GM23338 (cell line): Measurements from ENCODE around the gene TCF20. TPM values are rescaled to one million over a fixed set of nuclear protein-coding genes. Genes with fewer than 3 reads are reported as not detected.

Experiments
- ATAC-seq: fragments of 200-7000 bp; cut with Tn5 transposase; 3 replicates; pipeline ENCODE4 v1.9.1; 2020
- DNase-seq: peaks from one replicate; pipeline ENCODE4 v3.0.0-alpha.2; 2015; ENCODE audit warnings: low spot score
- H2AFZ ChIP-seq: fragments of 200-600 bp; sonication (generic); 2 replicates; pipeline ENCODE4 v1.8.0; 2016; ENCODE audit warnings: antibody characterized with exemption, mild to moderate bottlenecking, moderate library complexity
- H3F3A ChIP-seq: fragments of 200-600 bp; sonication (generic); replicated peaks from 2 replicates; pipeline ENCODE4 v1.8.0; 2017; ENCODE audit warnings: antibody characterized with exemption, mixed run types, low read depth
- H3K27ac ChIP-seq: fragments of 200-600 bp; sonication (generic); 2 replicates; pipeline ENCODE4 v1.6.1; 2016; ENCODE audit warnings: low read depth
- H3K27me3 ChIP-seq: fragments of 200-600 bp; sonication (generic); 2 replicates; pipeline ENCODE4 v1.8.0; 2016; ENCODE audit warnings: mild to moderate bottlenecking, mixed run types, moderate library complexity; ENCODE audit not compliant: insufficient read depth
- H3K36me3 ChIP-seq: fragments of 200-600 bp; sonication (generic); 2 replicates; pipeline ENCODE4 v1.8.0; 2016; ENCODE audit warnings: mild to moderate bottlenecking; ENCODE audit not compliant: insufficient read depth
- H3K4me1 ChIP-seq: fragments of 200-600 bp; sonication (generic); 2 replicates; pipeline ENCODE4 v1.8.0; 2016; ENCODE audit warnings: mild to moderate bottlenecking, moderate library complexity; ENCODE audit not compliant: insufficient read depth
- H3K4me2 ChIP-seq: fragments of 200-600 bp; sonication (generic); 2 replicates; pipeline ENCODE4 v1.7.1; 2017; ENCODE audit warnings: mixed run types
- H3K4me3 ChIP-seq: fragments of 200-600 bp; sonication (generic); 2 replicates; pipeline ENCODE4 v1.6.1; 2016; ENCODE audit warnings: mixed run types
- H3K79me2 ChIP-seq: fragments of 200-600 bp; sonication (generic); replicated peaks from 2 replicates; pipeline ENCODE4 v1.8.0; 2017; ENCODE audit warnings: mild to moderate bottlenecking; ENCODE audit not compliant: insufficient read depth
- H3K9me2 ChIP-seq: fragments of 200-600 bp; sonication (generic); 2 replicates; pipeline ENCODE4 v1.8.0; 2017; ENCODE audit not compliant: insufficient read depth
- H4K20me1 ChIP-seq: fragments of 200-600 bp; sonication (generic); replicated peaks from 2 replicates; pipeline ENCODE4 v1.8.0; 2017; ENCODE audit warnings: mild to moderate bottlenecking; ENCODE audit not compliant: insufficient read depth
- H3K27ac Mint-ChIP-seq: 2 replicates; pipeline ENCODE4 v1.8.0; 2020; ENCODE audit warnings: inconsistent platforms, mild to moderate bottlenecking, moderate library complexity, mixed read lengths
- H3K27me3 Mint-ChIP-seq: 3 replicates; pipeline ENCODE4 v1.8.0; 2022; ENCODE audit warnings: low read depth, mild to moderate bottlenecking, moderate library complexity, mixed read lengths, inconsistent platforms; ENCODE audit not compliant: insufficient read depth, poor library complexity
- H3K36me3 Mint-ChIP-seq: 3 replicates; pipeline ENCODE4 v1.8.0; 2021; ENCODE audit warnings: low read depth, mild to moderate bottlenecking, inconsistent platforms, moderate library complexity, mixed read lengths
- H3K4me1 Mint-ChIP-seq: 3 replicates; pipeline ENCODE4 v1.8.0; 2020; ENCODE audit warnings: mild to moderate bottlenecking, inconsistent platforms, mixed read lengths
- H3K4me3 Mint-ChIP-seq: 3 replicates; pipeline ENCODE4 v1.8.0; 2021; ENCODE audit warnings: moderate library complexity, mild to moderate bottlenecking, inconsistent platforms, mixed read lengths
- H3K9me3 Mint-ChIP-seq: 3 replicates; pipeline ENCODE4 v1.8.0; 2020; ENCODE audit warnings: moderate library complexity, mild to moderate bottlenecking, inconsistent platforms, mixed read lengths
- NANOG ChIP-seq: IDR thresholded peaks from 2 replicates; pipeline ENCODE4 v1.6.1; 2016; ENCODE audit warnings: antibody characterized with exemption, borderline replicate concordance
- POLR2AphosphoS5 ChIP-seq: IDR thresholded peaks from 2 replicates; pipeline ENCODE4 v1.6.1; 2016; ENCODE audit warnings: antibody characterized with exemption, low read depth
- polyA plus RNA-seq: library from polyadenylated mRNA; unstranded; fragments of >200 nt; fragmentation: Nextera tagmentation; extraction: Ambion mirVana; gene quantifications from 2 replicates; pipeline ENCODE4 v1.2.1, GENCODE V29; 2016
- total RNA-seq: library from RNA; depleted of rRNA; stranded (reverse); fragments of >200 nt; shearing (Covaris generic); gene quantifications from 2 replicates; pipeline ENCODE4 v1.2.3, GENCODE V29; 2014
- TF ChIP-seq, protein P1 (sequence below): fragments of 250-450 bp; sonication (Bioruptor Pico); IDR thresholded peaks from 2 replicates; pipeline ENCODE4 v1.5.0; 2020; ENCODE audit warnings: mild to moderate bottlenecking, moderate library complexity
- TF ChIP-seq, protein P2 (sequence below), 2 experiments: fragments of 200-600 bp in 1 of 2; sonication (generic) in 1 of 2; conservative IDR thresholded peaks; 2 replicates each; pipeline versions ENCODE4 v1.5.1 to v1.6.1; 2016 to 2017; ENCODE audit warnings: antibody characterized with exemption in 2 of 2, low read depth in 2 of 2, mild to moderate bottlenecking in 2 of 2, moderate library complexity in 1 of 2

Gene TCF20
- total and polyA plus RNA-seq, 2 experiments from 2014 or later = 6.4 to 68.7 TPM

DNA sequence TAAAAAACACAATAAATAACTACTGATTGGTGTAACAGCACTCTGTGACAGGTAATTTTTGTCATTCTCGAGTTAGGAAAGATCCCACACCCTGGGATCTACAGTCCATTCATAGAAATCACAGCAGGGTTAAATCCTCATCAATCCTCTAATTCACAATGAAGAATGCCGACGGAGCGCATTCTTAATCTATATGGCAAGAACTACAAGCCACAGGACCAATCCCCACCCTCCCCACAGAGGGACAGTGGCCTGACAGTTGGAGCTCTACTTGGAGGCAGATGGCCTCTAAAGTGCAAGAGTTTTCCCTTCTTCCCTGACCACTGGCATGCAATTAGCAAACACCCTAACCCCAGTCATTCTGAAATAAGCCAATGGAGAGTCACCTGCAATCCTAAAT, 34.2 kb downstream of the TCF20 start (continued):
- TF ChIP-seq, protein P1, sequence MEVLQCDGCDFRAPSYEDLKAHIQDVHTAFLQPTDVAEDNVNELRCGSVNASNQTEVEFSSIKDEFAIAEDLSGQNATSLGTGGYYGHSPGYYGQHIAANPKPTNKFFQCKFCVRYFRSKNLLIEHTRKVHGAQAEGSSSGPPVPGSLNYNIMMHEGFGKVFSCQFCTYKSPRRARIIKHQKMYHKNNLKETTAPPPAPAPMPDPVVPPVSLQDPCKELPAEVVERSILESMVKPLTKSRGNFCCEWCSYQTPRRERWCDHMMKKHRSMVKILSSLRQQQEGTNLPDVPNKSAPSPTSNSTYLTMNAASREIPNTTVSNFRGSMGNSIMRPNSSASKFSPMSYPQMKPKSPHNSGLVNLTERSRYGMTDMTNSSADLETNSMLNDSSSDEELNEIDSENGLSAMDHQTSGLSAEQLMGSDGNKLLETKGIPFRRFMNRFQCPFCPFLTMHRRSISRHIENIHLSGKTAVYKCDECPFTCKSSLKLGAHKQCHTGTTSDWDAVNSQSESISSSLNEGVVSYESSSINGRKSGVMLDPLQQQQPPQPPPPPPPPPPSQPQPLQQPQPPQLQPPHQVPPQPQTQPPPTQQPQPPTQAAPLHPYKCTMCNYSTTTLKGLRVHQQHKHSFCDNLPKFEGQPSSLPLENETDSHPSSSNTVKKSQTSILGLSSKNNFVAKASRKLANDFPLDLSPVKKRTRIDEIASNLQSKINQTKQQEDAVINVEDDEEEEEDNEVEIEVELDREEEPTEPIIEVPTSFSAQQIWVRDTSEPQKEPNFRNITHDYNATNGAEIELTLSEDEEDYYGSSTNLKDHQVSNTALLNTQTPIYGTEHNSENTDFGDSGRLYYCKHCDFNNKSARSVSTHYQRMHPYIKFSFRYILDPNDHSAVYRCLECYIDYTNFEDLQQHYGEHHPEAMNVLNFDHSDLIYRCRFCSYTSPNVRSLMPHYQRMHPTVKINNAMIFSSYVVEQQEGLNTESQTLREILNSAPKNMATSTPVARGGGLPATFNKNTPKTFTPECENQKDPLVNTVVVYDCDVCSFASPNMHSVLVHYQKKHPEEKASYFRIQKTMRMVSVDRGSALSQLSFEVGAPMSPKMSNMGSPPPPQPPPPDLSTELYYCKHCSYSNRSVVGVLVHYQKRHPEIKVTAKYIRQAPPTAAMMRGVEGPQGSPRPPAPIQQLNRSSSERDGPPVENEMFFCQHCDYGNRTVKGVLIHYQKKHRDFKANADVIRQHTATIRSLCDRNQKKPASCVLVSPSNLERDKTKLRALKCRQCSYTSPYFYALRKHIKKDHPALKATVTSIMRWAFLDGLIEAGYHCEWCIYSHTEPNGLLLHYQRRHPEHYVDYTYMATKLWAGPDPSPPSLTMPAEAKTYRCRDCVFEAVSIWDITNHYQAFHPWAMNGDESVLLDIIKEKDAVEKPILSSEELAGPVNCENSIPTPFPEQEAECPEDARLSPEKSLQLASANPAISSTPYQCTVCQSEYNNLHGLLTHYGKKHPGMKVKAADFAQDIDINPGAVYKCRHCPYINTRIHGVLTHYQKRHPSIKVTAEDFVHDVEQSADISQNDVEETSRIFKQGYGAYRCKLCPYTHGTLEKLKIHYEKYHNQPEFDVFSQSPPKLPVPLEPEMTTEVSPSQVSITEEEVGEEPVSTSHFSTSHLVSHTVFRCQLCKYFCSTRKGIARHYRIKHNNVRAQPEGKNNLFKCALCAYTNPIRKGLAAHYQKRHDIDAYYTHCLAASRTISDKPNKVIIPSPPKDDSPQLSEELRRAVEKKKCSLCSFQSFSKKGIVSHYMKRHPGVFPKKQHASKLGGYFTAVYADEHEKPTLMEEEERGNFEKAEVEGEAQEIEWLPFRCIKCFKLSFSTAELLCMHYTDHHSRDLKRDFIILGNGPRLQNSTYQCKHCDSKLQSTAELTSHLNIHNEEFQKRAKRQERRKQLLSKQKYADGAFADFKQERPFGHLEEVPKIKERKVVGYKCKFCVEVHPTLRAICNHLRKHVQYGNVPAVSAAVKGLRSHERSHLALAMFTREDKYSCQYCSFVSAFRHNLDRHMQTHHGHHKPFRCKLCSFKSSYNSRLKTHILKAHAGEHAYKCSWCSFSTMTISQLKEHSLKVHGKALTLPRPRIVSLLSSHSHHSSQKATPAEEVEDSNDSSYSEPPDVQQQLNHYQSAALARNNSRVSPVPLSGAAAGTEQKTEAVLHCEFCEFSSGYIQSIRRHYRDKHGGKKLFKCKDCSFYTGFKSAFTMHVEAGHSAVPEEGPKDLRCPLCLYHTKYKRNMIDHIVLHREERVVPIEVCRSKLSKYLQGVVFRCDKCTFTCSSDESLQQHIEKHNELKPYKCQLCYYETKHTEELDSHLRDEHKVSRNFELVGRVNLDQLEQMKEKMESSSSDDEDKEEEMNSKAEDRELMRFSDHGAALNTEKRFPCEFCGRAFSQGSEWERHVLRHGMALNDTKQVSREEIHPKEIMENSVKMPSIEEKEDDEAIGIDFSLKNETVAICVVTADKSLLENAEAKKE (CRISPR knock-in tag) = no peak

DNA sequence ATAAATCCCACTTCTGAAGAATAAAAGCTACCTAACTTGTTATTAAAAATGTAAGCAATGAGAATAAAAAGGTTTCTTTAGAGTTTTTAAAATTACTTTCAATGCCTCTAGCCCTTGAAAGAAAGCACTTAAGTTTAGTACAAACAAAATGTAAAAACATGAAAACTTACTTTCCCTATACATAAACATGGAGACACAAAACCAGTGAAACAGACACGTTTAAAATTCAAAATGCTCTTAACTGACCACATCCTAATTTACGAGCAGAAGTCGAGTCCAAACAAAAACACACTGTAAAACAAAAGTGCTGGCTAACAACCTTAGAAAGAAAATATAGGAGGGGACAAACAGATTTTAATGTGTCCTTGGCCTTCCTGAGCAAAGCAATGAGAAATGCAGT, 36.6 kb downstream of the TCF20 start:
- Mint-ChIP-seq H3K4me3 (no peak overlapping the region), H3K9me3 (peaks cover 13% of the 10 kb centered on the region), H3K27ac (no peak overlapping the region), H3K36me3 (peaks cover 26% of the 10 kb centered on the region), H3K27me3 (no peaks in the 10 kb centered on the region), H3K4me1 (peaks cover 32% of the 10 kb centered on the region)
- Histone ChIP-seq H2AFZ (no peak overlapping the region), H3K4me2 (no peak overlapping the region), H3K27me3 (no peaks in the 10 kb centered on the region), H3K79me2 (peaks cover 100% of the 10 kb centered on the region), H3K9me2 (no peaks in the 10 kb centered on the region), H3K4me3 (no peak overlapping the region), H3F3A (no peaks in the 10 kb centered on the region), H4K20me1 (peaks cover 62% of the 10 kb centered on the region), H3K4me1 (0 out of 2 replicates have a peak, but pooled peaks cover 4% of the 10 kb centered on the region), H3K27ac (no peak overlapping the region), H3K36me3 (0 out of 2 replicates have a peak, but pooled peaks cover 3% of the 10 kb centered on the region)
- TF ChIP-seq, protein P2, sequence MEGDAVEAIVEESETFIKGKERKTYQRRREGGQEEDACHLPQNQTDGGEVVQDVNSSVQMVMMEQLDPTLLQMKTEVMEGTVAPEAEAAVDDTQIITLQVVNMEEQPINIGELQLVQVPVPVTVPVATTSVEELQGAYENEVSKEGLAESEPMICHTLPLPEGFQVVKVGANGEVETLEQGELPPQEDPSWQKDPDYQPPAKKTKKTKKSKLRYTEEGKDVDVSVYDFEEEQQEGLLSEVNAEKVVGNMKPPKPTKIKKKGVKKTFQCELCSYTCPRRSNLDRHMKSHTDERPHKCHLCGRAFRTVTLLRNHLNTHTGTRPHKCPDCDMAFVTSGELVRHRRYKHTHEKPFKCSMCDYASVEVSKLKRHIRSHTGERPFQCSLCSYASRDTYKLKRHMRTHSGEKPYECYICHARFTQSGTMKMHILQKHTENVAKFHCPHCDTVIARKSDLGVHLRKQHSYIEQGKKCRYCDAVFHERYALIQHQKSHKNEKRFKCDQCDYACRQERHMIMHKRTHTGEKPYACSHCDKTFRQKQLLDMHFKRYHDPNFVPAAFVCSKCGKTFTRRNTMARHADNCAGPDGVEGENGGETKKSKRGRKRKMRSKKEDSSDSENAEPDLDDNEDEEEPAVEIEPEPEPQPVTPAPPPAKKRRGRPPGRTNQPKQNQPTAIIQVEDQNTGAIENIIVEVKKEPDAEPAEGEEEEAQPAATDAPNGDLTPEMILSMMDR (conservative IDR thresholded peaks at IDR 0.05; ENCODE audit: low read depth in 2 of 2) = no peak
- TF ChIP-seq POLR2AphosphoS5 (no peak), NANOG (no peak)
- ATAC-seq = no peak
- no peak for DNase-seq
